Stromal cell of bone marrow (primary cell): Measurements from ENCODE around the gene LYPLA2.
"Not testable (repeated sequence)": the region's sequence is repeated elsewhere in the genome, so short reads cannot be mapped to it uniquely, and the experiment has no call there.

Experiments used
- DNase-seq: peaks from one replicate; pipeline ENCODE4 v3.0.0-alpha.2; 2012; ENCODE audit warnings: low read depth

Gene LYPLA2

DNA sequence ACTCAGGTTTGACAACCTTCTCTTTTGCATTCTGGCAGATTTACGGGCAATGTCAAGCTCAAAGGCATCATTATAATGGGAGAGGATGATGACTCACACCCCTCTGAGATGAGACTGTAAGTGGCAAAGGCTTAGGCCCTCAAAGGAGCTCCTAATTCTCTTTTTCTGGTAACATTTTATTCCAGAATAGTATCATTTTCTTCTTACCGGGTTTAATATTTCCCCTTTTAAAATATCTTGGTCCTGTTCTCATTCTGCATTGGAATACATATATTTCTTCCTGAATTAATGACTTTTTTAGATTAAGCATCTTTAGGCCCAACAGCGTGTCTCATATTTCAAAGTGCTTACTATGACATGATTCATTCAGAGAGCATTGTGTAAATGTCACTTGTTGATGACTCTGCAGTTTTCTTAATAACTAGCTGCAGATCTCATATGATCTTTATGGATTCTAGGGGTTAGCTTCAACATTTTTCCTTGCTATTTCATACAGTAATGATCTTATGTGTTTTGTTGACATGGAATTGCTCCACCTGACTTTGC lies 11.0 kb upstream of the LYPLA2 start:
- DNase-seq, result no peak

DNA sequence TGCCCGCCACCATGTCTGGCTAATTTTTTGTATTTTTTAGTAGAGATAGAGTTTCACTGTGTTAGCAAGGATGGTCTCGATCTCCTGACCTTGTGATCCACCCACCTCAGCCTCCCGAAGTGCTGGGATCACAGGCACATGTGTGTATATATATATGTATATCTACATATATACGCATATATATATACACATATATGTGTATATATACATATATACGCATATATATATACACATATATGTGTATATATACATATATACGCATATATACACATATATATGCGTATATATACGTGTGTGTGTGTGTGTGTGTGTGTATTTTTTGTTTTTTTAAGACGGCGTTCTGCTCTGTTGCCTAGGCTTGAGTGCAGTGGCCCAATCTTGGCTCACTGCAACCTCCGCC lies 7.8 kb upstream of the LYPLA2 start:
- DNase-seq, result not testable (repeated sequence)

DNA sequence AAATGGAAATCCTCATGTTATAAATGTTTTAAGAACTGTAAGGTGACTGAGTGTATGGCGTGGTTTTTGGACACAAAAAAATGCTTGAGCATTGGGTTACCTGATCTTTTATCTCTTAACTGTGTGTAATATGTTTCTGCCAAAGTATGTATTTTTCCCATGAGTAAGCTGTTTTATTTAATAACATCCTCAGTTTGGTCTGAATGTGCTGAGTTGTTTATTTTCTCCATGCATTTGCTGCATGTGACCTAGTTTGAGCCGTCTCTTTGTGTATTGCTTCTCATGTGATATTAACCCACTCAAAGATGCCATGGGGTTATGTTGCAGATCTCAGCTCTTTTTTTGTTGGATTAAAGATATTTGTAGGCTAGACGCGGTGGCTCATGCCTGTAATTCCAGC lies 6.1 kb upstream of the LYPLA2 start:
- no peak for DNase-seq

DNA sequence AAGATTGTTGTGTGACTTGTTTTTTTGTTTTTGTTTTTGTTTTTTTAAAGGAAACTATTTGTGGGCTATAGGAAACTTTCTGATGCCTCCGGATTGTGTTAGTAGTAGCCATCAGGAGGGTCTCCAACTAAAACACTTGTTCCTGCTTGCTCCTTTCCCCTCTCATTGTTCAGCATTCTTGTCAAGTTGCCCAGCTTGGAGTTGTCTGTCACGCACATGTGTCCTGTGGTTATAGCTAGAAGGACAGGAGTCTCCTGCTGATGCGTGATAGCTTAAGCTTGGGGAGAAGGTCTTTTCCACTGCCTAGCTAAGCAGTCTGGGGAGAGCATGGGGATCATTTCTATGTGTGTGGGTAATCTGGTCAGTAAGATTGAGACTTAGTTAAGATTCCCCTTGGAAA lies 3.2 kb upstream of the LYPLA2 start:
- DNase-seq, result no peak

DNA sequence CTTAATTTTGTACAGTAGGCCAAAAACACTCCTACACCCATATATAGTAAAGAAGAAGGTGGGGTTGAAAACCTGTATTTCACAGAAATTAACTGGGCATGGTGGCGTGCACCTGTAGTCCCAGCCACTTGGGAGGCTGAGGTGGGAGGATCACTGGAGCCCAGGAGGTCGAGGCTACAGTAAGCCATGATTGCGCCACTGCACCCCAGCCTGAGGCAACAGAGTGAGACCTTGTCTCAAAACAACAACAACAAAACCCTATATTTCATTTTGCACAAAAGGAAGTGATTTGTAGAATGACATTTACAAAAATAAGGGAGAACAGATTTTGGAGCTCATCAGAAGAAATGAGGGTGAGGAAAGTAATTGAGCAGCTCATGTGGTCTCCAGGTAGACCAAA lies 2.2 kb upstream of the LYPLA2 start:
- DNase-seq, result no peak

DNA sequence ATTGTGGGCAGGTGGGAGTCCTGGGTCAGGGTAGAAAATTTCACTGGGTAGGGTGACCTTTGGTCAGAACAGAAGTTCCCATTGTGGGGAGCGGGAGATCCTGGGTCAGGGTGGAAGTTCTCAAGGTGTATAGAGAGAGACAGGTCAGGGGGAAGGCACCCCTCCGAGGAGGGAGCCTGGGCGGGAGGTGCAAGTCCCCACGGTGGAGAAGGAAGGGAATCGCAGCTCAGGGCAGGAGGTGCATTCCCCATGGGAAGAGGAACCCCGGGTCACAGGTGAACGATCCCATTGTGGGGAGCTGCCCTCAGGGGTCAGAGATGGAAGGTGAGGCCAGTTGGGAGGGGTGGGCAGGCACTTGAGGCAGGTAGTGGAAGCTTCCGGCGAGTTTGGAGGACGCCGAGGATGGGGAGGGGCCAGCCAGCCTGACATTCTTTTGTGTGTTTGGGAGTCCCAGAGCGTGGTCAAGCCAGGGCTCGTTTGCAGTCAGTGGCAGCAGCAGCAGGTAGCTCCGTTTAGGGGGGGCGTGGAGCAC lies 637 bp downstream of the LYPLA2 start:
- DNase-seq, result no peak

DNA sequence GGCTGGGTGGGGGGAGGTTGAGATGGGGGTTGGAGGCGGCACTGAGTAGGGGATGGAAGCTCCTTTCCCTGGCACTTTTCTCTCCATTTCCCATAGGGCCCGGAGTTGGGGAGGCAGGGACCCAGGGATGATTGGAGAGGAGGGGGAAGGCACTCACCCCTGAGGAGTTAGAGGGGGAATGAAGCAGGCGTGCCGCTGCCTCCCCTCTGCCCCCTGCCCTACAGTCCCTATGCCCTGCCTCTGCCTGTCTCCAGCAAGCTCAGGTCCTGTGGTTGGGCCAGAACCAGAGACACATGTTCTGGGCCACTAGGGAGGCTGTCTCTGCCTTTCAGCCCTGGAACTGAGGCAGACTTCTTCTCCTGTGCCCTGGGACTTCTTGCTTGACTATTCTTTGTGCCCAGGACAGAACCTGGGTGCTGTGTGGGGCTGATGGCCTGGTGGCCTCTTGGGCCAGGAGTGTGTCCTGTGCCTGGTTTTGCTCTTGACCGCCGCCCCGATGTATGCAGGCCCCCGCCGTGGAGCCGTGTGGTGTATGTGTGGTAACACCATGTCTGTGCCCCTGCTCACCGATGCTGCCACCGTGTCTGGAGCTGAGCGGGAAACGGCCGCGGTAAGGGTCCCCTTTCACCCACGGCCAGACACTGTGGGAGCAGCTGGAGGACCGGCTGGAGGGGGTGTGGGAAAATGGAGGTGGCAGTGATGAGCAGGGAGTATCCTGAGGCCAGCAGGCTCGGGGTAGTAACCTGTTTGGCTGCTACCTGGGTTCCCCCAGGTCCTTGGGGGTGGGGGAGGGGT lies 1.4 kb downstream of the LYPLA2 start:
- DNase-seq, result no peak

DNA sequence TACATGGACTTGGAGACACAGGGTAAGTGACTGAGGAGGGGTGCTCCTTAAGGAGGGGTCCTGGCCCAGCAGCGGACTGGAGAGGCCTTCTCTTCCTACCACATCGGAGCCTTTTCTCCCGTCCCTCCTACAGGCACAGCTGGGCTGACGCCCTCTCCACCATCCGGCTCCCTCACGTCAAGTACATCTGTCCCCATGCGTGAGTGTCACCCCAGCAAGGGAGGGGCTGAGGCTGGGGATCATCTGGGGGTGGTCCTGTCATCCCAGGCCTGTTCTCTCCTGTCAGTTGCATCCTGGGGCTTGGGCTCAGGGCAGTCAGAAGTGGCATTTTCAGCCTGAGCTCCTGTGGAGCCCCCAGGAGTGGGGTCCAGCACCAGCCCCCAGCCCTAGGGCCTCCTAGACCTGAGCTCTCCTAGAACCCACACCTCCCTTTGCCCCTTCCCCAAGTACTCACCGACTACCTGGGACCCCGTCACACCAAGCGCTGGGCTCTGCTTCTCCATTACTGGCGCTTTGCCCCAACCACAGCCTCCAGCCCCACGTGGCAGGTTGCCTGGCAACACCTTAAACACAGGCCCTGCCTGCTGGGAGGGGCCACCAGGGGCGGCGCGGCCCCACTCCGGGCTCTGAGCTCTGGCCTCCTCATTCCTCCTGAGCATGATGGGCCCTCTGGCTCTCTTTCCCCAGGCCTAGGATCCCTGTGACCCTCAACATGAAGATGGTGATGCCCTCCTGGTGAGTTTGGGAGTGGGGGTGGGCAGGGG lies 2.3 kb downstream of the LYPLA2 start:
- peak; percentile 35 for DNase-seq

DNA sequence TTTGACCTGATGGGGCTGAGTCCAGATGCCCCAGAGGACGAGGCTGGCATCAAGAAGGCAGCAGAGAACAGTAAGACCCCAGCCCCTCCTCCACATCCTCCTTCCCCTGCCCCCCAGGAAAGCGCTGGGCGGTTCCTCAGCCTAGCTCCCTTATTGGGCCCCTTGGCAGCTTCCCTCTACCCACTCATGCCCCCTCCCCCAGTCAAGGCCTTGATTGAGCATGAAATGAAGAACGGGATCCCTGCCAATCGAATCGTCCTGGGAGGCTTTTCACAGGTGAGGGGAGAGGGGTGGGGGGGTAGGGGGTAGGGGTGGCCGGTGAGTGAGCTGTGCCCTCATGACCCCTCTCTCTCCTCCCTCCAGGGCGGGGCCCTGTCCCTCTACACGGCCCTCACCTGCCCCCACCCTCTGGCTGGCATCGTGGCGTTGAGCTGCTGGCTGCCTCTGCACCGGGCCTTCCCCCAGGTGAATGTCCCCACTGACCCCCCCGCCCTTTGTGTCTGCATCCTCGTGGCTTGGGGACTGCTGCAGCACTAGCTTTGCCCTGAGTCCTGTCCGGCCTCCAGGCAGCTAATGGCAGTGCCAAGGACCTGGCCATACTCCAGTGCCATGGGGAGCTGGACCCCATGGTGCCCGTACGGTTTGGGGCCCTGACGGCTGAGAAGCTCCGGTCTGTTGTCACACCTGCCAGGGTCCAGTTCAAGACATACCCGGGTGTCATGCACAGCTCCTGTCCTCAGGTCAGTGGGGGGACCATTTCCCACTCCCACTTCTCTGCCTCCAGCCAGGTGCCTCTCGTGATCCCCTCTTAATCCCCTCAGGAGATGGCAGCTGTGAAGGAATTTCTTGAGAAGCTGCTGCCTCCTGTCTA lies 3.2 kb downstream of the LYPLA2 start:
- no peak for DNase-seq

DNA sequence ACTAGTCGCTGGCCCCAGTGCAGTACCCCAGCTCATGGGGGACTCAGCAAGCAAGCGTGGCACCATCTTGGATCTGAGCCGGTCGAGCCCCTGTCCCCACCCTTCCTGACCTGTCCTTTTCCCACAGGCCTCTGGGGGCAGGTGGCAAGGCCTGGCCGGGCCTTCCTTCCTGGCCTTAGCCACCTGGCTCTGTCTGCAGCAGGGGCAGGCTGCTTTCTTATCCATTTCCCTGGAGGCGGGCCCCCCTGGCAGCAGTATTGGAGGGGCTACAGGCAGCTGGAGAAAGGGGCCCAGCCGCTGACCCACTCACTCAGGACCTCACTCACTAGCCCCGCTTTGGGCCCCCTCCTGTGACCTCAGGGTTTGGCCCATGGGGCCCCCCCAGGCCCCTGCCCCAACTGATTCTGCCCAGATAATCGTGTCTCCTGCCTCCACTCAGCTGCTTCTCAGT lies 3.8 kb downstream of the LYPLA2 start:
- DNase-seq, result not testable (repeated sequence)

DNA sequence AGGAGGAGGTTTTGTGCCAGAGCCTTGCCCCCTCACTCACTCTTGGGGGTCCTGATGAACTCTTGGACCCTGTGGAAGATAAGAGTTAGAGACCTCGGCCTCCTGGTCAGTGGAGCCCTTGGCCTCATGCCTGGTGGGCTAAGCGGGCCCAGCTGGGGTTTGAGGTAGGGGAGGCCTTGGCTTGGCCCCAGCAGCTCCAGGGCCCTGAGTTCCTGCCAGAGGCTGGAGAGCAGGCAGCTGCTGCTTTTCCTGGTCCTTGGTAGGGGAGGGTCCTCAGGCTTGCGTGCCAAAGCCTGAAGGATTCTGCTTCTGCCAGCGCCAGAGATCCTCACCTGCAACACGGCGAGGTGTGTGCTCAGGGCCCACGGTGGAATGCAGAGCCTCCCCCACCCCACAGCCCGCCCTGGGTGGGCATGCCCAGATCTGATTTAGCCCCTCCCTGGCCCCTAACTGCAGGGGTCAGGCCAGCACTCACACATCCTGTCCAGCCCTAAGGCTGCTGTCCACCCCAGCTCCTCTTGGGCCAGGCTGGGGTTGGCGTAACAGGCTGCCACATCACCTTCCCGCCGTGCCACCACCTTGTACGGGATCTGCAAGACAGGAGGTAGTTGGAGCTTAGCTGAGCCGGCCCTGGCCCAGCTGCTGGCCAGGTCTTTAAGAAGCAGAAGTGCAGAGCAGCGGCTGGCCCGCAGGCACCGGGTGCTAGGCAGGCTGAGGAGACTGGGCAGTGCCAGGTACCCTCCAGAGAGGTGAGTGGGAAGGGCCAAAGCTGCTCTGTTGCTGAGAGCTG lies 4.9 kb downstream of the LYPLA2 start:
- DNase-seq, result no peak

DNA sequence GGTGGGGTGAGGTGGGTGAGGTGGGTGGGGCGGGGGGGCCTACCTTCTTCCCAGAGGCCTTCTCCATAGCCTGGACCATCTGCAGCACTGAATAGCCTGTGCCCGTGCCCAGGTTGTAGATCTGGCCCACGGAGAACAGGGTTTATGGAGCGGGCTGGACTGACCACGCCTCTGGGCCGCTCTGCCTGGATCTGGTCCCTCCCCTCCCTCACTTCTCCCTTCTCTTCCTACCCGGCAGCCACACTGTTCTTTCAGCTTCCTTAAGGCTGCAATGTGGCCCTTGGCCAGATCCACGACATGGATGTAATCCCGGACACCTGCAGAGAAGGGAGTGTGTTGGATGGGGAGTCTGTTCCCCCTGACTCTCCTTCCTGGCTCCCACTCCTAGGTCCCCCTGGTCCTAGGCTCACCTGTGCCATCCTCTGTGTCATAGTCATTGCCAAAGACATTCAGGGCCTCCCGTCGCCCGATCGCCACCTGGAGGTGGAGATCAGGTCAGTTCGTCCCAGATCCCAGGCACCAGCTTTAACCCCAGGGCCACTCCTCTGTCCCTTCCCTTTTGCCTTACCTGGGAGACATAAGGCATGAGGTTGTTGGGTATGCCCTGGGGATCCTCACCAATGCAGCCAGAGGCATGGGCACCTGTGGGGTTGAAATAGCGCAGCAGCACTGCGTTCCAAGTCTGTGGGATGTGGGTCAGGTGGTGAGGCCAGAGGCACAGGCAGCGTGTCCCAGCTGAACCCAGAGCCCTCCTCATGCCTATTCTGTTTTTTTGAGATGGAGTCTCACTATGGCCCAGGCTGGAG lies 5.7 kb downstream of the LYPLA2 start:
- no peak for DNase-seq

DNA sequence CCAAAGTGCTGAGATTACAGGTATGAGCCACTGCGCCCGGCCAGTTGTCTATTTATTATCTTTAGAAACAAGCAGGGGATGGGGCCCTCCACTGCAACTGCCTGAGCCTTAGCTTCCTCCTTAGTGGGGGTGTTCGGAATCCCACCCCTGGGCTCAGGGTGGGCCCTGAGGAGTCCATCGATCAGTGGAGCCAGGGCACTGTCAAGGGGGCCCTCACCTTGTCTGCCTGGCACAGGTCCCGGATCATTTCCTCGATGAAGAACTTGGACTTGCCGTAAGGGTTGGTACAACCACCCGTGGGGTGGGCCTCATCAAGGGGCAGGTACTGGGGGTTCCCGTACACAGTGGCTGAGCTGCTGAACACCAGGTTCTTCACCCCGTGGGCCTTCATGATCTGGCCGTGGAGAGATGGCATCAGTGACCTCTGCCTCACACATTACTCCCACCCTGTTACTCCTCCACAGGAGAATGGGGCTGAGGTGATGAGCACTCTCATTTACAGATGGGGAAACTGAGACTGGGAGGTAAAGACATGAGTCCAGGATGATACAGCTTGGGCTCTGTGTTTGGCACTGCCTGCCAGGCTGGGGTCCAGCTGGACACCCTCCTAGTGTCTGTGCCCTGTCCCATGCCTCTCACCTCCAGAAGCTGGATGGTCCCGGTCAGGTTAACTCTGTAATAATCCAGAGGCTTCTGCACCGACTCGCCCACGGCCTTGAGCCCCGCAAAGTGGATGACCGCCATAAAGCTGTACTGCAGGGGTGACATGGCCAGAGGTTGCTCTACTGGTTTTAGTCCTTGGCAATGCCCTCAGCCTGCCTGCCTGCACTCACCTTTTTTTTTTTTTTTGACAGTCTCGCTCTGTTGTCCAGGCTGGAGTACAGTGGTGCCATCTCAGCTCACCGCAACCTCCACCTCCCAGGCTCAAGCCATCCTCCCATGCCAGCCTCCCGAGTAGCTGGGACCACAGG lies 6.8 kb downstream of the LYPLA2 start:
- DNase-seq, result no peak

DNA sequence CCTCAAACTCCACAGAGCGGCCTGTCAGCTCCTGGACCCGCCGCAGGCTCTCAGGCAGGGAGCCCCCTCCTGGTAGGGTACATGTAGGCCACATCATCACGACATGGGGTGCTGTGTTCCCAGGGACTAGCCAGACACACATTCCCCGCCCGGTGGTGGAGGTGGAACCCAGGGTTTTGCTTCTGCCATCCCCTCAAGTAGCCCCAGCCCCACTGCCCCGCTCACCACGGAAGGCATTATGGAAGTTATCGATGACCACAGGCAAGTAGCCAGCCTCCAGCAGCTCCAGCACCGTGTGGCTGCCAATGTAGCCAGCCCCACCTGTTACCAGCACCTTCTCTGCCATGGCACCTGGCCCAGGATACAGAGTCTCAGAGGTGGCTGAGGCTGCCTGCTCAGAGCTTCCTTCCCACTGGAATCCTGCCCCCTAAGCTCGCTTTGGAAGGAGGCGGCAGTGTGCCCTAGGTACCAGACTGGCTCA lies 7.8 kb downstream of the LYPLA2 start:
- no peak for DNase-seq

DNA sequence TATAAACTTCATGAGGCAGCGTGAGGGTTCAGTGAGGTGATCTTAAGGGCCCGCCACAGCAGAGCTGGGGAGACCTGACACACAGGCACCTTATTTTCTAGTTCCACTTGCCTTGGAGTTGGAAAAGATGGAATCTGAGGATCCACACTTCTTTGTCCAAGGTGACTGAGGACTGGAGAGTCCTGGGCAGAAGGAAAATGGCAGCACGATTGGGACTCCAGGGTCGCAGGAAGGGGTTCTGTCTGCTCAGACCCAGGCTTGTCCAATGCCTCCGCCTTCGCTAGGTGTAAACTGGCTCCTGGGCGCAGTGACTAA lies 8.3 kb downstream of the LYPLA2 start:
- no peak for DNase-seq

DNA sequence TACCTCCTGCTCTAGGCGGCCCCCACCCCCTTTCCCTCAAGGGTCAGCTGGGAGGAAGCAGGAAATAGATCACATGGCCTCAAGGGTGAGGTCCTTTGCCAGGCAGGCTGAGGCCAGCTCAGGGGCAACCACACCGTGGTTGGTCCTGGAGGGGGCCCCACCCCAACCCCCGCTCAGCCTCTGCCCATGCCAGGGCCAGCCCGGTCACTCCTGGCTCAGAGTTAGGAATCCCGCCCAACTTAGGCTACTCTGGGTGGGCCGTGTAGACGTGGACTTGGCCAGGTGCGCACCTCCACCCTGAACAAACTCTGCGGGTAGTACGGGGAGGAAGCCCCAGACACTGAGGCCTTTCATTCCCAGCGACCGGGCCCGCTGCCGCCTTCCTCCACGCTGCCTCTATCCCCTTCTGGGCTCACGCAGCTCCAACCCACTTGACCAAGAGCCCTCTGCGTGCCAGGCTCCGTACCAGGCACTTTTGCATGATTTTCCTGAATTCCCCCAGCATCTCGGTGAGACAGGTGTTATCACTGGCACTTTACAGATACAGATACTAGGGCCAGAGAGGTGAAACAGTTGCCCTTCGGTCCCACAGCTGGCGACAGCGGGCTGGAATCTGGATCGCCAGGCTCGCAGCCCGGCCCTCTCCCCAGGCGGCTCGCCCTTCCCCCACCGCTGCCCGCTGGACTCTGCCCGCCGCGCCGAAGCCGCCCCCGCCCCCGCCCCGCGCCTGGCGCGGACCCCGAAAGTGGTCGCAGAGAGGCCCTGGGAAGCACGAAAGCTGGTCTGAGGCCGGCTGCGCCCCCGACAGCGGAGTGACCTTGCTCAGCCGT lies 8.8 kb downstream of the LYPLA2 start:
- peak; percentile 31 for DNase-seq

DNA sequence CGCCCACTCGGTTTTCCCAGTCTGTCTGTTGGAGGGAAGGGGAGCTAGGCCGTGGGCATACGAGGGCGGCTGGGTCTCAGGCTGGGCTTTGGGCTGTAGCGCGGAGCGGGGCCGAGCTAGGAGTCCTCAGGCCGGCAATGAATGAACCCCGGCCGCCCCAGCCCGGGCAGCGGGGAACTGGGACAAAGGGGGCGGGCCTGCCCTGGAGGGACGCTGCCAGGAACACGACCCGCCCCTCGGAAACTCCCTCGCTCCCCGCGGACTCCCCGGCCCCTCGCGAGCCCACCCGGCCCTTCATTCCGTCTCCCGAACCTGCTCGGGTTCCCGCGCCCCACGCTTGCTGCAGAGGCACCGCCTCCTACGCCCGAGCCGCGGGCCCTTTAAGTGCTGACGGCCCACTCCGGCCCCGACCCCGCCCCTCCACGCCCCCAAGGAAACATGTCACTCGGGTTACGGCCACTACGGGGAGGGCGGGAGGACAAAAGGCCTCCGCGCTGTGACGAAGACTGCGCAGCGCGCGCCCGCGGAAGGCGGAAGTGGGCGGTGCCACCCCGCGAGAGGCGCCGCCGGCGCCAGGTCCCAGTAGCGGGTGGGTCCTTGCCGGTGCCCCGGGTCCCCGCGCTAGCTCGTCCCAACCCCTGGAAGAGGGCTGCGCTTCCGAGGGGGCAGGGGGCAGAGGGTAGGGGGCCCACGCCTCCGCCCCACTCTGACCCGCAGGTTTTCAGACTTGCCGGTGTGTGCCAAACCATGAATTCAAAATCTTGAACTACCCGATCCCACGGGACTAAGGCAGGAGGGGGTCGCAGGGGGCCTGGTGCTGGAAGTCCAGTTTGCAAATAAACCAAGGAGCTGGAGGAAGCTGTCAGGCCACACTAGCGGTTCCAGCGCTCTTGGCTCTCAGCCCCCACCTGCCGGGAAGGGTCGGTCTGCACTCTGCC lies 9.7 kb downstream of the LYPLA2 start, which contains the start of gene GALE:
GALE (minus strand) TSS at position 355 of the 938 bp plus-strand sequence. CDS start 1,747 bp downstream, outside the sequence.
- DNase-seq, result peak; percentile 90
